CD4-positive, alpha-beta T cell treated with Interleukin-2 at 100 ng/mL for 4 hours (primary cell): Measurements from ENCODE around the gene SLC9A2.

ENCODE experiments used
- DNase-seq: peaks from one replicate; pipeline ENCODE4 v3.0.0-alpha.2; 2020; ENCODE audit warnings: low spot score

Gene SLC9A2

DNA sequence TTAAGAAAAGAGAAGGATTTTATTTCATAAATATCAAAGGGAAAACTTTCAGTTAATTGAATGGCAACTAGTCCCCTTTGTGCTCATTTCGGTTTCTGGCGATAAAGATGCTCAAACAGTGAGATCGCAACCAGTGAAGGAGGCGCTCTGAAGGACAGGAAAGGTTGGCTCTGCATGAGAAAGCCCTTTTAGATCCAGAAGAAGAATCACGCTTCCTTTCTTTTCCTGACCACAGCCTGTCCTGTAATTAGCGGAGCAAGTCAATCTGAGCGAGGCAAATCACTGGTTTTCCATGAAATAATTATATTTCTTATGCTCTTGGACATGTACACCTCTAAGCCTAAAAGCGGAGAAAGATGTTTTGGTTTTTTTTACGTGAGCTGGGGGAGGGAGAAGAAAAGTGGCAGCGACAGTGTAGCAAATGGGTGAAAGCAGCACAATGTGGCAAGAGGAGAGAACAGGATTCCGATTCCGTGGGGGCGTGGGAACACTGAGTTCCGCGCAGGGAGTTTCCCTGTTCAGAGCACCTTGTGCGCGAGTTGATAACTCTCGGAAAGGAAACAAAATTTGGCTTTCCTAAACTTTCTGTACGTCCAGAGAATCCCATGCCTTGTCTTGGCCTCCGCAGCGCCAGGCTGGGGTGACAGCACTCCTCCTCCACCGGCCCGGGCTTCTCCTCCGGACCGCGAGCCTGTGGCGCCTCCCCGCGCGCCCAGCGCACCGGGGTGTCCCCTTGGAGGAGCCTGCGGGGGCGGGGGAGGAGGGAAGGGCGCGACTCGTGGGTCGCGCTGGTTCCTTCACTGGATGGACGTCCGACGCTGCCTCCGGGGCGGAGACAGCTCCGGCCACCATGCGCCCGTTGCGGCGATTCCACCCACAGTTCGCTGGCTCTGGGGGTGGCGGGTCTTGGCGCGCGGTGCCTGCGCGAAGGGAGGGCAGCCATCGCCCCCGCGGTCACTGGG is 620 bp upstream of the SLC9A2 start:
- DNase-seq, result no peak

DNA sequence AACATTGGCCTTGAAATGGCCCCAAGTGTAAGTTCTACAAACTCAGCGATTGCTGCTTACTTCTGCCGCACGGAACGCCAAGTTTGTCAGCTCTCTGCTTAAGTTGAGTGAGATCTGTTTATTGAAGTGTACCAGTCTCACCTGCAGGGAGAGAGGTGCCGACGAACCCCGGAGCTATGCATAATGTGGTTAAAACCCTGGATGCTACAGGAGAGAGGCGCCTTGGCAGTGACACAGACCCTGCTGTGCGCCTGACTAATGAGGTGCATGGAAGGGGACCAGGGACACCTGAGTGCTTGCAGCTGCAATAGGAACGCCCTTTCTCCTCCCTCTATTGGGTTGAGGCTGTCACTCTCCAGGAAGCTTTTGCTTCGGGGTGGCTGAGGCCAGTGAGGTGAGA is 979 bp downstream of the SLC9A2 start:
- DNase-seq, result no peak

DNA sequence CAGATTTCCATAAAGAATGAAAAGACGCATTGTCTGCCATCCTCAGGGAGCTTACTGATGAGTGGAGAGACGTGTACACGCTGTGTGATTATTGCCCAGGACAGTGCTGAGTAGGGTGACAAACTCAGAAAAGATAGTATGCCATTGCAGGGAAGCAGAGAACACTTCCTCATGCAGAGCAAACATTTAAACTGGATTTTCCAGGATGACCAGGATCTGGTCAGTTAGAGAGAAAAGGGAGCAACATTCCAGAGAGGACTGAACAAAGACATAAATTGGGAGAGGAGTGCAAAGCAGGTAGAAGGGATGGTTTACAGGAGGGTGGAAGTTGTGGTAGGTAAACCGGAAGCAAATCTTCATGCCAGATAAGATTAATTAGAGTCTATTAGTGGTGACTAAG is 2.3 kb downstream of the SLC9A2 start:
- no peak for DNase-seq

- no peak for DNase-seq
Measured at GRCh38 chr2:102622646-102623045, 3.3 kb downstream of the SLC9A2 start.

DNA sequence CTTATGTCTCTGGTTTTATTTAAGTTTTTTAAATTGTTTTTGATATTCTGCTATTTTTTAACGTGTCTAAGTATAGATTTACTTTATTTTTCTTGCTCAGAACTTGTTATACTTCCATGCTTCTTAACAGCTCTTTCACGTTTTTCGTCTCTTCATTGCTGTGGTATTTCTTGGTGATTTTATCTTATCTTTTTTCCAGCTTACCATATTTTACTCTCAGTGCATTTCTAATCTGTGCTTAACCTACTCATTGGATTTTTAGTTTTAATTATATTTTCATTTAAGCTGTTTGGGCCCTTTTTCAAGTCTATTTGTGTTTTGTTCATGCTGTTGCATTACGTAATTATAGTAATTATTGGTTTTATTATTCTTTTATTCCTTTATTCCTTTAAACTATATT is 11.1 kb downstream of the SLC9A2 start:
- DNase-seq, result no peak

DNA sequence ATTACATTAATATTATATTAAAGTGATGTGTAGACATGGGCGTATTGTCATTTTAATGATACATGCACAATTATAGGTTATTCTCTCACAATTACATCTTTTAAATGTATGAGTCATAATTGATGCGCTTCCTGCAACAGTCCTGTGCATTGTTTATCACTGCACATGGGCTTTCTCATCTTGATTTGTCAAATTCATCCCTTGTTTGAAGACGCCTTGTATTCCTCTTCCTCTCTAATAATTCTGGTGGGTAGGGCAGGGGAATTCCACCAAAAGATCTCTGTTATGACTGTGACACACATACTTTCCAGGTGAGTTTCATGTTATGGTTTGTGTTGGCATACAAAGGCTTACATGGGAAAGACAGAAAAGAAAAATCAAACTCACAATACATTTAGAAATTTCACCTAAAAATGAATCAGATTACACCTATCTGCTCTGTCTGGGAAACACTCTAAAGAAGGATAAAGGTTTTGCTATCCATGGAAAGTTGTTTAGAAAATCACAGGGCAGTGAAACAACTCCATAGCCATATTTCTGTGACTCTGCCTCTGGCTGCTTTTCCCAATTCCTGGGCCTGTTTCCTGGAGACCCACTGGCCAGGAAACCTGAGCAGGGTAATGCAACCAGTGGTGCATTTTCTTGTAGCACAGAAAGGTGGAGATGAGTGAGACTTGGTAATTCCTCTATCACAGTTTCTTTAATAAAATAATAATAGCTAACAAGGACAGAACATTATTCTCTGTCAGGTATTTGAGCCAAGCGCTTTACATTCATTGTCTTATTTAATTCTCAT is 13.2 kb downstream of the SLC9A2 start:
- DNase-seq, result no peak

DNA sequence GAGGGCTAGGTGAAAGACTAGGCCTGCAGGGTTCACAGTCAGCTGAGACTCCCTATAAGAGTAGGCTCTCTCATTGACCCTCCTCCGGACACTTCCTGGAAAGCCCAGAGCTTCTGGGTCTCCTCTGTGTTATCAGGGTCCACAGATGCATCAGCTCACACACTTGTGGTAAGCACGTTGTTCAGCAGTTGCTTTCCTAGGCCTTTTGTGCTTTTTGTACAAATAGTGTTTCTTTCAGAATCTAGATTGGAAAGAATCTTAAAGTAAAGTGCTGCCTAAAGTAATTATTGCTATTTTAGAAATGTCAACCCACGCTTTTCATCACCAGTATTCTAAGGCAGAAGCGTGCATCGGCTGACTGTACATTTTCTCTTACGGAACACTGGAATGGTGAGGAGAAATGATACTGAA is 15.5 kb downstream of the SLC9A2 start:
- DNase-seq, result no peak

GRCh38 chr2:102635317-102635716 is 16.0 kb downstream of the SLC9A2 start:
- no peak for DNase-seq

- no peak for DNase-seq
Measured at GRCh38 chr2:102636283-102636907, 17.0 kb downstream of the SLC9A2 start.

DNA sequence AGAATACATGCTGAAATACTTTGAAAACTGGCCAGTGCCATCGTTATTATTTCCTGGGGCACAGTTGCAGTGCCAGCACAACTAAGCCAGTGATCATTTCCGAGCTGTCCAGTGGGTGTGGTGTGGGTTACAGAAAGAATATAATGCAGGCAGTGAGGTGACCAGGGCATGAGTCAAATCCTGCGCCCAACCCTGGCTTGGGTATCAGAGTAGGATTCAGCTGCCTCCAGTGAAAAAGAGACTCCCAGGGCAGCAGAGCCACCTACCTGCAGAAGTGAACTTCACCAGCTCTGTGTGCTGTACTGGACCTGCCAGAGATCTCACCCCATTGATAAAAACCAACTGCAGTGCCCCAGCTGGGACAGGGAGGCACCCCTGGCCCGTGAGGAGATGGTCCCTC is 18.0 kb downstream of the SLC9A2 start:
- DNase-seq, result no peak

DNA sequence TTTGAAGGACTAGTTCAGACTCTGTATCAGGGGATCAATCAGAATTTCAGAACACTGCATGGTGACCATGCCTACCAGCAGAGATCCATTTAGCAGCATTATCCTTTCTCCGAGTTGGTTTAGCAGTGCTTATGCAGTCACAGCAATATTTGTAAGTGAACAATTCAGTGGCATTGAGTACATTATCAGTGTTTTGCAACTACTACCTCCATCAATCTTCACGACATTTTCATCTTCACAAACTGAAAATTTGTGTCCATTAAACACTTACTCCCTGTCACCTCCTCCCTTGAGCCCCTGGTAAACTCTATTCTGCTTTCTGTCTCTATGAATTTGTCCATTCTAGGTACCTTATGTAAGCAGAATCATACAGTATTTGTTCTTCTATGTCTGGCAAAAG is 20.1 kb downstream of the SLC9A2 start:
- no peak for DNase-seq

GRCh38 chr2:102652126-102652525 is 32.8 kb downstream of the SLC9A2 start:
- DNase-seq, result no peak

DNA sequence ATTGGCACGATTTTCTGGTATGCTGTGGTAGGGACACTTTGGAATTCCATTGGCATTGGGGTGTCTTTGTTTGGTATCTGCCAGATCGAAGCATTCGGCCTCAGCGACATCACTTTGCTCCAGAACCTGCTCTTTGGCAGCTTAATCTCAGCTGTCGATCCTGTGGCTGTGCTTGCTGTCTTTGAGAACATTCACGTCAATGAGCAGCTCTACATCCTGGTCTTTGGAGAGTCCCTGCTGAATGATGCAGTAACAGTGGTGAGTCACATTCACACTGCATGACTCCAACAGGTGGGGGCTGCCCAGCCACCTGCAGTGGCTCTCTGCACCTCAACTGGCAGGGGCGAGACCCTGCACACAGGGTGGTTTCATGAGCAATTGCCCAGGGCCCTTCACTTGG is 38.4 kb downstream of the SLC9A2 start:
- DNase-seq, result no peak

GRCh38 chr2:102660070-102660469 is 40.7 kb downstream of the SLC9A2 start:
- DNase-seq, result no peak

- DNase-seq, result no peak
Measured at GRCh38 chr2:102660574-102660973, 41.2 kb downstream of the SLC9A2 start.

GRCh38 chr2:102661846-102662245 is 42.5 kb downstream of the SLC9A2 start:
- DNase-seq, result no peak

GRCh38 chr2:102662833-102663232 is 43.5 kb downstream of the SLC9A2 start:
- no peak for DNase-seq

- DNase-seq, result no peak
Measured at GRCh38 chr2:102663381-102663780, 44.0 kb downstream of the SLC9A2 start.

GRCh38 chr2:102664471-102664909 is 45.1 kb downstream of the SLC9A2 start:
- DNase-seq, result no peak

DNA sequence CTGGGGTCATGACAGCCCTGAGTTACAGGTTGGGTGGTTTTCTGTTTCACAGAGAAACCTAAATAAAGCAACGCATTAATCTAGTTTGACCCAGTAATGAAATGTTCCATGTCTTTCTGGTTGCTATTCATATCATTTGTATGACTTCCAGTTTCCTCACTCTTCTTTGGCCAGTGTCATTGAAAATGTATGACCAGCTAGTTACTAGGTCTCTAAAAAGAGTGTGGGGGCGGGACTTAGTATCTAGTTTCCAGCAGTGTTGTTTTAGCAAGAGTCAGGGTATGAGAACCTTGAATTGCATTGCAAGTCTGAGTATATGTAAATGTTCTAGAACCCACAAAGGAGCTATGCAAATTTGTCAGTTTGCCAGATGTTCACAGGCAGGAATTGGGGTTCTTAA is 47.7 kb downstream of the SLC9A2 start:
- DNase-seq, result no peak

GRCh38 chr2:102668171-102668570 is 48.8 kb downstream of the SLC9A2 start:
- DNase-seq, result no peak

DNA sequence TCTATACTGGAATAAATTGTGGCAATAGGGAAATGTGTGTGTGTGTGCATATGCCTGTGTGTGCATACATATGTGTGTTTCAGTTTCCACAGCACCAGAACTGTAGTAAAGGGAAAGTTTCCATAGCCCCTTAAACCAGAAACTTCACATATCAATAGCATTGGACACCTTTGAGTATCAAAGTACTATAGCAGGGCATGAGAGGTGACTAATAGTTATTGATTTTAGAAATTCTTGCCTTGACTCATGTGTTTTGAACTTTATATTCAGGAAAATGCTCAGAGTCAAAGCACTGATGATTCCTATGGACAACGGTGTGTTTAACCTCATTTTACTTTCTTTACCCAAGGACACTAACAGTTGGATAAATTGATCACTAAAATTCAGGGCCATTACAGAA is 50.0 kb downstream of the SLC9A2 start:
- DNase-seq, result no peak
